ENCODE data around the gene CADPS. TPM values are rescaled to one million over a fixed set of nuclear protein-coding genes. Genes with fewer than 3 reads are reported as not detected.

Gene CADPS
- total RNA-seq, 5 donors from 2014 or later (not counting 1 experiment from before 2014, with no cell fraction given) = 0.49 TPM; not detected in 4

- H3K4me3 Mint-ChIP-seq = no peak overlapping the region
- ChIA-PET CTCF (no interaction called here), POLR2A (no interaction called here)
- peaks cover 3 to 10% (median 4%) of the 10 kb centered on the region in 3 donors for H3K9me3 Mint-ChIP-seq
- Histone ChIP-seq H3K4me3 (ENCODE audit: control insufficient read depth in 1 of 2, extremely low read depth in 1 of 2, low read length in 1 of 2) (no peak overlapping the region), H3K9me3 (no peaks in the 10 kb centered on the region), H3K36me3 (ENCODE audit: control insufficient read depth in 2 of 2, extremely low read depth in 1 of 2, insufficient read depth in 1 of 2, low read length in 1 of 2) (no peaks in the 10 kb centered on the region), H3K27me3 (replicated peaks in 1 of 2; ENCODE audit: control insufficient read depth in 2 of 2, extremely low read depth in 1 of 2, insufficient read depth in 2 of 2, low read length in 1 of 2) (peaks cover 0 to 2% of the 10 kb centered on the region in 2 experiments), H3K4me1 (ENCODE audit: control insufficient read depth in 1 of 2, extremely low read depth in 1 of 2, insufficient read depth in 2 of 2, low read length in 2 of 2) (no peaks in the 10 kb centered on the region), H3K27ac (ENCODE audit: low read length) (no peak overlapping the region)
- WGBS (ENCODE audit: insufficient coverage) = 68% methylated on average over 5 of the region's 6 CpGs
- H3K27ac Mint-ChIP-seq = no peak overlapping the region
- no peaks in the 10 kb centered on the region for H3K27me3 Mint-ChIP-seq
- H3K4me1 Mint-ChIP-seq = no peaks in the 10 kb centered on the region
- ATAC-seq (replicated peaks in 1 of 4) (no peak), DNase-seq (no peak)
- no peaks in the 10 kb centered on the region for H3K36me3 Mint-ChIP-seq
Observed at GRCh38 chr3:62718515-62719320, 156.5 kb downstream of the CADPS start.

GRCh38 chr3:62718011-62718410, 157.2 kb downstream of the CADPS start:
- H3K4me3 Mint-ChIP-seq = no peak overlapping the region
- no peaks in the 10 kb centered on the region for H3K36me3 Mint-ChIP-seq
- H3K4me1 ChIP-seq (ENCODE audit: control insufficient read depth in 1 of 2, extremely low read depth in 1 of 2, insufficient read depth in 2 of 2, low read length in 2 of 2) = no peaks in the 10 kb centered on the region
- no peaks in the 10 kb centered on the region for H3K4me1 Mint-ChIP-seq
- no peaks in the 10 kb centered on the region for H3K36me3 ChIP-seq (ENCODE audit: control insufficient read depth in 2 of 2, extremely low read depth in 1 of 2, insufficient read depth in 1 of 2, low read length in 1 of 2)
- H3K27ac ChIP-seq (ENCODE audit: low read length) = no peak overlapping the region
- peaks cover 0 to 2% of the 10 kb centered on the region in 2 experiments for H3K27me3 ChIP-seq (replicated peaks in 1 of 2; ENCODE audit: control insufficient read depth in 2 of 2, extremely low read depth in 1 of 2, insufficient read depth in 2 of 2, low read length in 1 of 2)
- peaks cover 3 to 10% (median 4%) of the 10 kb centered on the region in 3 donors for H3K9me3 Mint-ChIP-seq
- ChIA-PET CTCF (no interaction called here), POLR2A (no interaction called here)
- H3K27me3 Mint-ChIP-seq = no peaks in the 10 kb centered on the region
- 63% methylated on average over 1 of the region's 1 CpG for WGBS (ENCODE audit: insufficient coverage)
- DNase-seq (no peak), ATAC-seq (replicated peaks in 1 of 4) (no peak)
- no peaks in the 10 kb centered on the region for H3K9me3 ChIP-seq
- no peak overlapping the region for H3K4me3 ChIP-seq (ENCODE audit: control insufficient read depth in 1 of 2, extremely low read depth in 1 of 2, low read length in 1 of 2)
- H3K27ac Mint-ChIP-seq = no peak overlapping the region

- peaks cover 2 to 3% of the 10 kb centered on the region in 2 donors for H3K27me3 Mint-ChIP-seq
Observed at GRCh38 chr3:62712746-62713145, 162.5 kb downstream of the CADPS start.

GRCh38 chr3:62710751-62711150, 164.5 kb downstream of the CADPS start:
- Histone ChIP-seq H3K36me3 (ENCODE audit: control insufficient read depth in 2 of 2, extremely low read depth in 1 of 2, insufficient read depth in 1 of 2, low read length in 1 of 2) (no peaks in the 10 kb centered on the region), H3K4me1 (ENCODE audit: control insufficient read depth in 1 of 2, extremely low read depth in 1 of 2, insufficient read depth in 2 of 2, low read length in 2 of 2) (no peaks in the 10 kb centered on the region), H3K4me3 (ENCODE audit: control insufficient read depth in 1 of 2, extremely low read depth in 1 of 2, low read length in 1 of 2) (no peak overlapping the region), H3K27me3 (replicated peaks in 1 of 2; ENCODE audit: control insufficient read depth in 2 of 2, extremely low read depth in 1 of 2, insufficient read depth in 2 of 2, low read length in 1 of 2) (no peaks in the 10 kb centered on the region), H3K9me3 (no peaks in the 10 kb centered on the region), H3K27ac (ENCODE audit: low read length) (no peak overlapping the region)
- no peaks in the 10 kb centered on the region for H3K4me1 Mint-ChIP-seq
- H3K36me3 Mint-ChIP-seq = no peaks in the 10 kb centered on the region
- H3K27ac Mint-ChIP-seq = no peak overlapping the region
- no peaks in the 10 kb centered on the region for H3K9me3 Mint-ChIP-seq
- DNase-seq (no peak), ATAC-seq (replicated peaks in 1 of 4) (no peak)
- peaks cover 4 to 10% of the 10 kb centered on the region in 2 donors for H3K27me3 Mint-ChIP-seq
- ChIA-PET CTCF (no interaction called here), POLR2A (no interaction called here)
- no peak overlapping the region for H3K4me3 Mint-ChIP-seq
- 100% methylated on average over 2 of the region's 3 CpGs for WGBS (ENCODE audit: insufficient coverage)

More at GRCh38 chr3:62712746-62713145, 162.5 kb downstream of the CADPS start:
- Mint-ChIP-seq H3K36me3 (no peaks in the 10 kb centered on the region), H3K9me3 (peaks cover 3 to 4% (median 4%) of the 10 kb centered on the region in 3 donors), H3K4me3 (no peak overlapping the region), H3K4me1 (no peaks in the 10 kb centered on the region), H3K27ac (no peak overlapping the region)
- no peak overlapping the region for H3K27ac ChIP-seq (ENCODE audit: low read length)
- ChIA-PET CTCF (no interaction called here), POLR2A (no interaction called here)
- H3K4me3 ChIP-seq (ENCODE audit: control insufficient read depth in 1 of 2, extremely low read depth in 1 of 2, low read length in 1 of 2) = no peak overlapping the region
- no peaks in the 10 kb centered on the region for H3K4me1 ChIP-seq (ENCODE audit: control insufficient read depth in 1 of 2, extremely low read depth in 1 of 2, insufficient read depth in 2 of 2, low read length in 2 of 2)
- H3K9me3 ChIP-seq = no peaks in the 10 kb centered on the region
- DNase-seq (no peak), ATAC-seq (replicated peaks in 1 of 4) (no peak)
- no peaks in the 10 kb centered on the region for H3K27me3 ChIP-seq (replicated peaks in 1 of 2; ENCODE audit: control insufficient read depth in 2 of 2, extremely low read depth in 1 of 2, insufficient read depth in 2 of 2, low read length in 1 of 2)
- no peaks in the 10 kb centered on the region for H3K36me3 ChIP-seq (ENCODE audit: control insufficient read depth in 2 of 2, extremely low read depth in 1 of 2, insufficient read depth in 1 of 2, low read length in 1 of 2)

GRCh38 chr3:62708638-62709373, 166.4 kb downstream of the CADPS start:
- H3K27ac Mint-ChIP-seq = no peak overlapping the region
- no peaks in the 10 kb centered on the region for H3K9me3 ChIP-seq
- H3K27ac ChIP-seq (ENCODE audit: low read length) = no peak overlapping the region
- no peak overlapping the region for H3K4me3 Mint-ChIP-seq
- no peaks in the 10 kb centered on the region for H3K9me3 Mint-ChIP-seq
- no peaks in the 10 kb centered on the region for H3K36me3 Mint-ChIP-seq
- H3K4me1 Mint-ChIP-seq = no peaks in the 10 kb centered on the region
- H3K4me1 ChIP-seq (ENCODE audit: control insufficient read depth in 1 of 2, extremely low read depth in 1 of 2, insufficient read depth in 2 of 2, low read length in 2 of 2) = no peaks in the 10 kb centered on the region
- no peak overlapping the region for H3K4me3 ChIP-seq (ENCODE audit: control insufficient read depth in 1 of 2, extremely low read depth in 1 of 2, low read length in 1 of 2)
- ChIA-PET POLR2A (no interaction called here), CTCF (no interaction called here)
- ATAC-seq (replicated peaks in 1 of 4) (no peak), DNase-seq (no peak)
- peaks cover 4 to 10% of the 10 kb centered on the region in 2 donors for H3K27me3 Mint-ChIP-seq
- WGBS (ENCODE audit: insufficient coverage) = 42% methylated on average over 2 of the region's 5 CpGs
- no peaks in the 10 kb centered on the region for H3K27me3 ChIP-seq (replicated peaks in 1 of 2; ENCODE audit: control insufficient read depth in 2 of 2, extremely low read depth in 1 of 2, insufficient read depth in 2 of 2, low read length in 1 of 2)
- H3K36me3 ChIP-seq (ENCODE audit: control insufficient read depth in 2 of 2, extremely low read depth in 1 of 2, insufficient read depth in 1 of 2, low read length in 1 of 2) = no peaks in the 10 kb centered on the region

GRCh38 chr3:62705721-62706120, 169.5 kb downstream of the CADPS start:
- H3K27ac Mint-ChIP-seq = no peak overlapping the region
- no peaks in the 10 kb centered on the region for H3K4me1 ChIP-seq (ENCODE audit: control insufficient read depth in 1 of 2, extremely low read depth in 1 of 2, insufficient read depth in 2 of 2, low read length in 2 of 2)
- peaks cover 2 to 10% of the 10 kb centered on the region in 2 donors for H3K27me3 Mint-ChIP-seq
- H3K36me3 ChIP-seq (ENCODE audit: control insufficient read depth in 2 of 2, extremely low read depth in 1 of 2, insufficient read depth in 1 of 2, low read length in 1 of 2) = no peaks in the 10 kb centered on the region
- H3K27ac ChIP-seq (ENCODE audit: low read length) = no peak overlapping the region
- no peak for DNase-seq
- no peaks in the 10 kb centered on the region for H3K4me1 Mint-ChIP-seq
- H3K4me3 Mint-ChIP-seq = no peak overlapping the region
- CTCF ChIA-PET = no interaction called here
- no peak for ATAC-seq (replicated peaks in 1 of 4)
- no peaks in the 10 kb centered on the region for H3K9me3 ChIP-seq
- no peaks in the 10 kb centered on the region for H3K9me3 Mint-ChIP-seq
- H3K27me3 ChIP-seq (replicated peaks in 1 of 2; ENCODE audit: control insufficient read depth in 2 of 2, extremely low read depth in 1 of 2, insufficient read depth in 2 of 2, low read length in 1 of 2) = no peaks in the 10 kb centered on the region
- WGBS (ENCODE audit: insufficient coverage) = 29% methylated on average over 1 of the region's 2 CpGs
- no peaks in the 10 kb centered on the region for H3K36me3 Mint-ChIP-seq
- no peak overlapping the region for H3K4me3 ChIP-seq (ENCODE audit: control insufficient read depth in 1 of 2, extremely low read depth in 1 of 2, low read length in 1 of 2)
- POLR2A ChIA-PET = no interaction called here

Measured in T-cell (primary cell).